Endothelial cell of coronary artery (primary cell): ENCODE results near the gene PCAT7. TPM values are rescaled to one million over a fixed set of nuclear protein-coding genes. Genes with fewer than 3 reads are reported as not detected.

ENCODE experiments used
- total RNA-seq: library from RNA; depleted of rRNA; stranded (reverse); fragments of >200 nt; gene quantifications from 2 replicates; pipeline ENCODE4 v1.2.3, GENCODE V29; 2014

The PCAT7 gene
- total RNA-seq, result not detected in 2 replicates

GRCh38 chr9:94554439-94555331 lies at the start of gene PCAT7:
PCAT7 (plus strand) TSS chr9:94555083.

GRCh38 chr9:94593459-94594345 lies 38.8 kb downstream of the PCAT7 start, which contains the start of gene FBP2:
FBP2 (minus strand) TSS chr9:94593824; CDS start chr9:94593726, 98 bp downstream.

Other genes with a start within 250 kb of the PCAT7 start
- not detected in 2 replicates for gene NUTM2F, start 226.4 kb upstream of the PCAT7 start, total RNA-seq
- not detected in 2 replicates for gene FBP2, start 38.7 kb downstream of the PCAT7 start, total RNA-seq
- gene FBP1, start 84.4 kb downstream of the PCAT7 start, total RNA-seq, result 0.38 and 2.5 TPM in 2 replicates
- gene AOPEP, start 171.6 kb downstream of the PCAT7 start, total RNA-seq, result 18.5 and 45.4 TPM in 2 replicates